Raji (cell line): Measurements from ENCODE around the gene IDE.

Source experiments
- POLR2A ChIP-seq: IDR thresholded peaks from 2 replicates; pipeline ENCODE4 v1.6.1; 2011; ENCODE audit warnings: low read depth, low read length, control low read depth; ENCODE audit not compliant: insufficient read depth

Gene IDE

GRCh38 chr10:92418221-92418620, 155.7 kb downstream of the IDE start:
- no peak for TF ChIP-seq POLR2A

GRCh38 chr10:92413519-92413918, 160.4 kb downstream of the IDE start:
- no peak for TF ChIP-seq POLR2A

GRCh38 chr10:92413011-92413410, 160.9 kb downstream of the IDE start:
- no peak for TF ChIP-seq POLR2A

GRCh38 chr10:92411406-92411805, 162.5 kb downstream of the IDE start:
- no peak for TF ChIP-seq POLR2A

- TF ChIP-seq POLR2A: no peak
Observed at GRCh38 chr10:92410501-92410900, 163.4 kb downstream of the IDE start.

GRCh38 chr10:92408017-92408361, 165.9 kb downstream of the IDE start:
- no peak for TF ChIP-seq POLR2A

GRCh38 chr10:92407305-92408016, 166.4 kb downstream of the IDE start:
- TF ChIP-seq POLR2A: no peak

GRCh38 chr10:92405419-92405924, 168.4 kb downstream of the IDE start:
- no peak for TF ChIP-seq POLR2A

GRCh38 chr10:92404612-92405418, 169.1 kb downstream of the IDE start:
- TF ChIP-seq POLR2A: no peak
